OCI-LY1 (cell line): ENCODE data around the gene USP2.

Source experiments
- H2AFZ ChIP-seq: fragments of 200-600 bp; sonication (generic), shearing (Covaris generic); 2 replicates; pipeline ENCODE4 v1.6.0; 2014; ENCODE audit warnings: antibody characterized with exemption, mild to moderate bottlenecking, low read length
- H3F3A ChIP-seq: fragments of 200-600 bp; sonication (generic), shearing (Covaris generic); 2 replicates; pipeline ENCODE4 v1.6.0; 2014; ENCODE audit warnings: mild to moderate bottlenecking, antibody characterized with exemption, low read length, moderate library complexity; ENCODE audit not compliant: insufficient read depth
- H3K27ac ChIP-seq: fragments of 200-600 bp; sonication (generic); 2 replicates; pipeline ENCODE4 v1.5.1; 2014; ENCODE audit warnings: low read length, mixed run types, mild to moderate bottlenecking, low read depth; ENCODE audit not compliant: poor library complexity, severe bottlenecking
- H3K27me3 ChIP-seq: fragments of 200-600 bp; sonication (generic); 2 replicates; pipeline ENCODE4 v1.6.0; 2014; ENCODE audit warnings: antibody characterized with exemption, mild to moderate bottlenecking, low read length, moderate library complexity; ENCODE audit not compliant: insufficient read depth
- H3K36me3 ChIP-seq: fragments of 200-600 bp; sonication (generic); 2 replicates; pipeline ENCODE4 v1.6.1; 2014; ENCODE audit warnings: mild to moderate bottlenecking, antibody characterized with exemption, low read length, moderate library complexity, mixed read lengths; ENCODE audit not compliant: insufficient read depth
- H3K4me1 ChIP-seq: fragments of 200-600 bp; sonication (generic); 2 replicates; pipeline ENCODE4 v1.5.1; 2014; ENCODE audit warnings: mild to moderate bottlenecking, low read length, moderate library complexity; ENCODE audit not compliant: insufficient read depth, severe bottlenecking
- H3K4me2 ChIP-seq: fragments of 200-600 bp; sonication (generic), shearing (Covaris generic); 2 replicates; pipeline ENCODE4 v1.6.1; 2014; ENCODE audit warnings: low read length
- H3K4me3 ChIP-seq: fragments of 200-600 bp; sonication (generic); 2 replicates; pipeline ENCODE4 v1.5.1; 2014; ENCODE audit warnings: low read length, low read depth, mild to moderate bottlenecking, mixed read lengths; ENCODE audit not compliant: poor library complexity, severe bottlenecking
- H3K79me2 ChIP-seq: fragments of 200-600 bp; shearing (Covaris generic); 2 replicates; pipeline ENCODE4 v1.6.1; 2016; ENCODE audit warnings: mixed run types, low read length, mixed read lengths; ENCODE audit not compliant: insufficient read depth
- H3K9ac ChIP-seq: fragments of 200-600 bp; sonication (generic), shearing (Covaris generic); 2 replicates; pipeline ENCODE4 v1.6.1; 2014; ENCODE audit warnings: mild to moderate bottlenecking, low read length, mixed read lengths
- H3K9me2 ChIP-seq: fragments of 200-600 bp; sonication (generic), shearing (Covaris generic); 2 replicates; pipeline ENCODE4 v1.6.1; 2014; ENCODE audit warnings: low read depth, mild to moderate bottlenecking, low read length, mixed read lengths
- H3K9me3 ChIP-seq: fragments of 200-600 bp; shearing (Covaris generic); 2 replicates; pipeline ENCODE4 v1.6.1; 2014; ENCODE audit warnings: low read length, mixed read lengths
- H4K20me1 ChIP-seq: fragments of 200-600 bp; sonication (generic), shearing (Covaris generic); 2 replicates; pipeline ENCODE4 v1.6.0; 2016; ENCODE audit warnings: mild to moderate bottlenecking, low read length; ENCODE audit not compliant: insufficient read depth
- CTCF ChIP-seq: fragments of 200-600 bp; sonication (generic), shearing (Covaris generic); IDR thresholded peaks from 2 replicates; pipeline ENCODE4 v1.5.1; 2017; ENCODE audit warnings: mild to moderate bottlenecking, antibody characterized with exemption, low read length, moderate library complexity, mixed read lengths
- EZH2 ChIP-seq: fragments of 200-600 bp; sonication (generic), shearing (Covaris generic); IDR thresholded peaks from 2 replicates; pipeline ENCODE4 v1.8.0; 2017; ENCODE audit warnings: borderline replicate concordance, mixed run types, mild to moderate bottlenecking, antibody characterized with exemption, low read length, moderate library complexity, mixed read lengths

Gene USP2

GRCh38 chr11:119382101-119382500 lies 611 bp upstream of the USP2 start:
- Histone ChIP-seq H3K4me3 (peak overlapping the region; percentile 59), H3K27me3 (no peaks in the 10 kb centered on the region), H3K4me2 (peak overlapping the region; percentile 86), H3K9ac (no peak overlapping the region), H4K20me1 (no peaks in the 10 kb centered on the region), H3K79me2 (no peaks in the 10 kb centered on the region), H3K27ac (no peak overlapping the region), H3F3A (no peaks in the 10 kb centered on the region), H3K9me3 (no peaks in the 10 kb centered on the region), H2AFZ (no peak overlapping the region), H3K36me3 (no peaks in the 10 kb centered on the region), H3K9me2 (no peaks in the 10 kb centered on the region), H3K4me1 (peaks cover 14% of the 10 kb centered on the region)
- TF ChIP-seq EZH2 (no peak), CTCF (no peak)

GRCh38 chr11:119380827-119381180 lies 686 bp downstream of the USP2 start:
- peak overlapping the region; percentile 55; the same call in 1 of the 2 replicates for H3K9ac ChIP-seq
- no peaks in the 10 kb centered on the region for H3K27me3 ChIP-seq
- H3K4me2 ChIP-seq: peak overlapping the region; percentile 86
- no peak overlapping the region for H3K27ac ChIP-seq
- H4K20me1 ChIP-seq: no peaks in the 10 kb centered on the region
- peaks cover 14% of the 10 kb centered on the region for H3K4me1 ChIP-seq
- H3K79me2 ChIP-seq: no peaks in the 10 kb centered on the region
- no peaks in the 10 kb centered on the region for H3K36me3 ChIP-seq
- H3K9me3 ChIP-seq: no peaks in the 10 kb centered on the region
- H3K9me2 ChIP-seq: no peaks in the 10 kb centered on the region
- TF ChIP-seq CTCF: no peak
- no peak for TF ChIP-seq EZH2
- H3F3A ChIP-seq: no peaks in the 10 kb centered on the region
- H2AFZ ChIP-seq: no peak overlapping the region
- peak overlapping the region; percentile 59 for H3K4me3 ChIP-seq

GRCh38 chr11:119380160-119380826 lies 1.2 kb downstream of the USP2 start:
- no peaks in the 10 kb centered on the region for H3K36me3 ChIP-seq
- H3F3A ChIP-seq: no peaks in the 10 kb centered on the region
- H3K9me3 ChIP-seq: no peaks in the 10 kb centered on the region
- TF ChIP-seq CTCF (no peak), EZH2 (no peak)
- H3K27ac ChIP-seq: no peak overlapping the region
- peaks cover 14% of the 10 kb centered on the region for H3K4me1 ChIP-seq
- no peaks in the 10 kb centered on the region for H4K20me1 ChIP-seq
- no peaks in the 10 kb centered on the region for H3K27me3 ChIP-seq
- H3K79me2 ChIP-seq: no peaks in the 10 kb centered on the region
- no peaks in the 10 kb centered on the region for H3K9me2 ChIP-seq
- H3K4me2 ChIP-seq: peak overlapping the region; percentile 86; the same call in 1 of the 2 replicates
- no peak overlapping the region for H3K9ac ChIP-seq
- peak overlapping the region; percentile 59 for H3K4me3 ChIP-seq
- H2AFZ ChIP-seq: no peak overlapping the region
